Tibial nerve (tissue), 3 donors: ENCODE results near the gene WDPCP.
"Not testable (repeated sequence)": the region's sequence is repeated elsewhere in the genome, so short reads cannot be mapped to it uniquely, and the experiment has no call there.

Experiments used
- CTCF ChIP-seq, 5 experiments: fragments of 200-600 bp in 3 of 5; fragments of 450-650 bp in 2 of 5; sonication (generic) in 3 of 5; IDR thresholded peaks; one replicate each; pipeline ENCODE4 v1.5.1; 2016 to 2019; ENCODE audit warnings: antibody characterized with exemption in 5 of 5, mild to moderate bottlenecking in 3 of 5, moderate library complexity in 2 of 5
- POLR2A ChIP-seq, 2 donors: fragments of 450-650 bp; IDR thresholded peaks; one replicate each; pipeline ENCODE4 v1.6.1; 2017; ENCODE audit warnings: antibody characterized with exemption in 2 of 2, mild to moderate bottlenecking in 2 of 2, moderate library complexity in 2 of 2

- not testable (repeated sequence) for TF ChIP-seq CTCF, POLR2A (IDR thresholded peaks at IDR 0.05)
Measured at GRCh38 chr2:63357722-63358121, 230.6 kb downstream of the WDPCP start.
